GM12891 (cell line): ENCODE results near the gene COL26A1.
A peak's percentile ranks its signal among the peaks of the same experiment; 100 is the strongest.

Experiments used
- DNase-seq: peaks from one replicate; pipeline ENCODE4 v3.0.0; 2011; ENCODE audit warnings: low spot score; ENCODE audit not compliant: insufficient read length
- FAIRE-seq: peaks from 2 replicates; lab custom pipeline; 2011; peaks lifted over from hg19 to GRCh38; lab: Jason Lieb, UNC
- PAX5 ChIP-seq: IDR thresholded peaks from 2 replicates; pipeline ENCODE4 v1.6.1; 2011; ENCODE audit warnings: low read length, moderate library complexity, mild to moderate bottlenecking; ENCODE audit not compliant: insufficient read depth, severe bottlenecking
- POLR2A ChIP-seq: IDR thresholded peaks from 2 replicates; pipeline ENCODE4 v1.6.1; 2011; ENCODE audit warnings: low read depth, low read length, control low read depth
- POLR2AphosphoS5 ChIP-seq: IDR thresholded peaks from 2 replicates; pipeline ENCODE4 v1.6.1; 2011; ENCODE audit warnings: low read depth, low read length, control low read depth
- POU2F2 ChIP-seq: IDR thresholded peaks from 2 replicates; pipeline ENCODE4 v1.6.1; 2011; ENCODE audit warnings: low read depth, mild to moderate bottlenecking, control low read depth, low read length, moderate library complexity
- SPI1 ChIP-seq: IDR thresholded peaks from 2 replicates; pipeline ENCODE4 v1.6.1; 2011; ENCODE audit warnings: low read depth, low read length, control low read depth
- TAF1 ChIP-seq: IDR thresholded peaks from 2 replicates; pipeline ENCODE4 v1.6.1; 2011; ENCODE audit warnings: low read depth, low read length, control low read depth

The COL26A1 gene

DNA sequence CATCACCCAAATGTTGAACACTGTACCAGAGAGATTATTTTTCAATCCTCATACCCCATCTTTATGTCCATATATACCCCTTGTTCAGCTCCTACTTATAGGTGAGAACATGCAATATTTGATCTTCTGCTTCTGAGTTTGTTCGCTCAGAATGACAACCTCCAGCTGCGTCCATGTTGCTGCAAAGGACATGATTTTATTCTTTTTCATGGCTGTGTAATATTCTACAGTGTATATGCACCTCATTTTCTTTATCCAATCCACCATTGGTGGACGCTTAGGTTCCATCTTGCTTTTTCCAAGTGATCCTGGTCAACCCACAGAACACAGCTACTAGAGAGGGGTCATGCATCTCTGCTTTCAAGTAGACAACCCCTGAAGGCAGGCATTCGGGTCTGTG, 166.9 kb downstream of the COL26A1 start:
- FAIRE-seq (no peak), DNase-seq (no peak)
- TF ChIP-seq POLR2A (no peak), POU2F2 (no peak), POLR2AphosphoS5 (no peak), PAX5 (no peak), SPI1 (no peak), TAF1 (no peak)

DNA sequence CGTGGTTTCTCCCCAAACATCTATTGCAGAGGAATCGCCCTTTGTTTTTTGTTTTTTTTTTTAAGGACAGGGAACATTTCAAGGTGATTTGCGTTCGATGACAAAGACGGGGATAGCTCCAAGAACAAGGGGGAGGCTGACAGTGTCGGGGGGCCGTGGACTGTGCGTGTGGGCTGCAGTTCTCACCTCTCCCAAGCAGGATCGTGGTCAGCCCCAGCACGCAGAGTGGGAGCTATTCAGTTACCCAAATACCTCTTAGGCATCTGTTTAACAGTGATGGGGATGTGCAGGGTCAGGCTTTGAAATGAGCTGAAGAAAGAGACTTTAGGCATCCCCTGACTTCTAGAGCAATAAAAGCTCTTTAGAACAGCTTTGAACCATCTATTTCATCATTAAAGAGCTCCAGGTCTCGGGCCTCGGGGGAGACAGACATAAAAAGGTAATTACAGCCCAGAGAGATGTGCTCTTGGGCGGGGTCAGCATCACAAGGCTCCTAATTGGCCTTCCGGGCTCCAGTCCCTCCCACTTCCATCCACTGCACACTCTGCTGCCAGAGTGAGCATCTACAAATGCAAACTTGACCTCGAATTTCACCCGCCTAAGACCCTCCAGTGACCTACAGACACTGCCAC, 169.2 kb downstream of the COL26A1 start:
- FAIRE-seq (no peak), DNase-seq (no peak)
- TF ChIP-seq PAX5 (no peak), SPI1 (no peak), POLR2AphosphoS5 (no peak), POU2F2 (no peak), POLR2A (no peak), TAF1 (no peak)

DNA sequence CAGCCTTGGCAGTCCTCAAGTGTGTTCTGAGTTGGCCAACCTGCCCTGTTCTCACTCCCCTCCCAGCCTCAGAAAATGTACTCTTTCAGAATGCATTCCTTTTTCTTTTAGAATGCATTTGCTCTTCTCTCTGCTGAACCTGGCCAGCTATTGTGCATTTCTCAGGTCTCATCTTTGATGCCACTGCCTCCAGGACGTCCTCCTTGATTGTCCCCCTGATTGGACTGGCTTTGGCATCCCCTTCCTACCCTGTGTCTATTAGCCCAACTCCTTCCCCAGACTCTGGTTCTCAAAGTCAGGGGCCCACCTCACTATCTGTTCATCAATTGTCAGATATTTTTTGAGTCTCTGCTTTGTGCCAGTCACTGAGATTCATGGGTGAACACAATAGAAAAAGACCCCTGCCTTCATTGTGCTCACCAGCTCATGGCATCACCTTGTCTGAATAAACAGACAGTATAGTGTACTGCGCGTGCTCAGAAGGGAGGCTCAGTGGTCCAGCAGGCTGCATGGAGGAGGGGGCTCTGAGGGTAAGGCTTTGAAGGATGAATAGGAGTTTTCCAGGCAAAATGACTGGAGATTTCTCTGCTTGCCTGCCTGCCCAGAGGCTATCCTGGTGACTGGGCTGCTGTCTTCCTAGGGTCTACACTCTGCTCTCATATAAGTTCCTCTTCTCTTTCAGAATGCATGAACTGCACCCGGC, 169.9 kb downstream of the COL26A1 start:
- DNase-seq (no peak), FAIRE-seq (no peak)
- TF ChIP-seq SPI1 (no peak), POLR2AphosphoS5 (no peak), PAX5 (no peak), POLR2A (no peak), TAF1 (no peak), POU2F2 (no peak)

DNA sequence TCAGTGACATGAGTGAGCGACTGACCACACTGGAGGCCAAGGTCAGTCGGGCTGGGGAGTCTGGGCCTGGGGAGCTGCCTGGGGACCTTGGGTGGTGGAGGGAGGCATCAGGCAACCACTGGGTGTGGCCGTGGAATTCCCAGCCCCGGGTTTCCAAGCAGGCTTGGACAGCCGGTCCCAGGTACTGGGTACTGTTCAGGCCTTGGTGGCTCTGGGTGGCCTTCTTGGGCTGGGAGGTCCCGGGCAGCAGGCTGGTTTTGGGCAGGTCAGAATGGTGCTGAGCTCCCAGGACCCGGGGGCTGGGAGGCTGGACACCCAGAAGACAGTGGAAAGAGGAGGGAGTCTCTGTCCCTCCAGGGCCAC, 170.4 kb downstream of the COL26A1 start:
- FAIRE-seq (no peak), DNase-seq (no peak)
- TF ChIP-seq SPI1 (no peak), POLR2A (no peak), PAX5 (no peak)

DNA sequence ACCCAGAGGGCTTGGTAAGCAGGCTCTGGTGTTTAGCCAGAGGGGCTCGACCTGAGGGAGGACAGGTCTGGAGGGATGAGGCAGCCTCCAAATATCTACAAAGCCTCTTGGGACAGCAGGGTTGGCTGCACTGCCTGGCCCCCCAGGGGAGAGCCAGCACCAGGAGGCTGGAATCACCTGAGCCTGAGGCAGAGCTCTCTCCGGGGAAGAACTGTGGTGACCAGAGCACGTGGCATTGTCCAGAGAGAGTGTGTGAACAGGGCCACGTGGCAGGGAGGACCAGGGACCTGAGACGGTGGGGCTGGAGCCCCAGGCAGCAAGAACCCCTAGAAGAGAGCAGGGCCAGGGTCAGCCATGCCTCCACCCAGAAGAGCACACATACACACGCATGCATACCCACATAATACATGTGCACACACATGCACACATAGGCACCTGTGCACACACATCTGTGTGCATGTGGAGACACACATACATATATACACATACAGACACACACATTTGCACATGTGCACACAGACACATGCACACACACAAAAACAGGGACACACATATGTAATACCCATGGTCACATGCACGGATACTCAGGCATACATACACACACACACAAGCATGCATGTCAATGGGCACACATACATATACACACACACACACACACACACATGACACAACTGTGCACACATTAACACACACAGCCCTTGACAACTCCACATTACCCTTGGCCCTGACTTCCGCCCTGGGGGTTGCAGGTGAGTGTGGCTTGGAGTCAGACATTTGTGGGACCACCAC, 171.5 kb downstream of the COL26A1 start:
- FAIRE-seq (peak; percentile 43), DNase-seq (no peak)

DNA sequence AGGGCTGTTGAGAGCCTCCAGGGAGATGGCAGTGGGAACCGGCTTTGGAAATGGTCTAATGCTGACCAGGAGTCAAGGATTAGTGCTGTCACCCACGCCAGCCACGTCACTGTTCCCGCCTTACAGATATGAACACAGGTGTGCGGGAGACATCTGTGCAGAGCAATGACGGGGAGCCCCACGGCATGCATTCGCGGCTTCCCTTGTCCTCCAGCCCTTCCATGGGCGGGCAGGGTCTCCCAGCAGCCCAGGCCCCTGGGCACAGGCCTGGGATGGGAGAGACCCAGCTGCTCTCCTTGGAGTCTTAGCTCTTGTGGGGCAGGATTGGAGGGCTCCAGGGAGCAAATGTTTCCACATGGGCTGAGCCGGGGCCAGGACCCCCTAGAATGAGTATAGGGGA, 172.2 kb downstream of the COL26A1 start:
- FAIRE-seq = no peak
- DNase-seq = no peak
- no peak for TF ChIP-seq TAF1
- no peak for TF ChIP-seq POU2F2
- no peak for TF ChIP-seq POLR2AphosphoS5
- TF ChIP-seq POLR2A = no peak
- TF ChIP-seq PAX5 = no peak
- no peak for TF ChIP-seq SPI1

More for the DNA sequence above, 171.5 kb downstream of the COL26A1 start:
- no peak for TF ChIP-seq POLR2A
- no peak for TF ChIP-seq TAF1
- no peak for TF ChIP-seq POU2F2
- TF ChIP-seq PAX5 = no peak
- no peak for TF ChIP-seq SPI1
- no peak for TF ChIP-seq POLR2AphosphoS5

DNA sequence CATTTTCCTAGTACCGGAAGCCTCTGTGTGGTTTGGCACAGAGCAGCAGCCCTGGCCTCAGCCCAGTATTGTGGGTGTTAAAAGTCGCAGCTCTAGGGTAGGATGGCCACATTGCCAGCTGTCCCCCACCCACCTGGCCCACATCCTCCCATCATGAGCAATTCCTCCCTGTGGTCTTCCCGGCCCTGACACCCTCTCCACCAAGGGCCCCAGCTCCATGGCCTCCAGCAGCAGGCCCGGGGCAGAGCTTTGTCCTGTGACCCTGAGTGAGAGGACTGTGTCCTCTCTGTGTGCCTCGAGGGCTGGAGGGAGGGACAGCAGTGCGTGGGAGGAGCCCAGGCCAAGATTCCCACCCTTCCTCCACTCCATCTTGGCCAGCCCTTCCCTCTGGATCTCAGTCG, 172.7 kb downstream of the COL26A1 start:
- no peak for FAIRE-seq
- TF ChIP-seq TAF1 (no peak), SPI1 (no peak), POU2F2 (no peak), POLR2AphosphoS5 (no peak), POLR2A (no peak), PAX5 (no peak)

DNA sequence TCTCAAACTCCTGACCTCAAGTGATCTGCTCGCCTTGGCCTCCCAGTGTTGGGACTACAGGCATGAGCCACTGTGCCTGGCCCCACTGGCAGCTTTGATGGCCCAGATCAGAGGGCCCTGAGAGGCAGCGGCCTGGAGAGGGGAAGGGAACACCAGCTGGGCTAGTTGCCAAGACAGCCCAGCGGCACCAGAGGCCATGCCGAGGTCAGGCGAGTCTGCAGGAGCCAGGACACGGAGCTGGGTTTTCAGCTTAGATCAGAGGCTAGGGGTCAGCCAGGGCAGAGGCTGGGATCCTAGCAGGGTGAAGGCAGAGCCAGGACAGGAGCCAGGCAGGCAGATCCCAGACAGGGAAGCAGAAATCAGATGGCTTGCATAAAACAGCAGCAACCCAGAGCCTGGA, 173.6 kb downstream of the COL26A1 start:
- TF ChIP-seq POLR2AphosphoS5 (no peak), TAF1 (no peak), POU2F2 (no peak), POLR2A (no peak), SPI1 (no peak), PAX5 (no peak)
- no peak for FAIRE-seq
- DNase-seq = no peak

More for the DNA sequence above, 172.7 kb downstream of the COL26A1 start:
- no peak for DNase-seq

DNA sequence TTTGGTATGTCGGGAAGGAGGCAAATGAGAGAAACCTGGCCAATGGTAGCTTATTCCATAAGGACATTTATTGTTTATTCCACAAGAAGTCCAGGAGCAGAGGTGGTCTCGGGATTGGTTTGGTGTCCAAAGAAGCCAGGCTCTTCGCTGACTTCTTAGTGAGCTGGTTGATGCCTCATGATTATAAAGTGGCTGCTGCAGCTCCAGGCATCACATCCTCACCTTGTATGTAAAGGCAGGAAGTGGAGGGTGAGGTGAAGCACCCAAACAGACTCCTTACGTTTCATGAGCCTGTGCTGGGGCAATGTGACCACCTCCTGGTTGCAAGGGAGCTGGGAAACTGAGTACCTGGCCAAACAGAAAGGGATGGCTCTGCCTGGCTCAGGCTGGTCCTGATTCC, 174.0 kb downstream of the COL26A1 start:
- DNase-seq (no peak), FAIRE-seq (no peak)
- TF ChIP-seq POU2F2 (no peak), SPI1 (no peak), POLR2A (no peak)
